Fibroblast of mammary gland (primary cell): ENCODE results near the gene SUGCT.
A peak's percentile ranks its signal among the peaks of the same experiment; 100 is the strongest.

Source experiments
- DNase-seq: peaks from one replicate; pipeline ENCODE4 v3.0.0-alpha.2; 2010; ENCODE audit warnings: low read depth
- H3K4me3 ChIP-seq: 2 replicates; pipeline ENCODE4 v1.5.1; 2011; ENCODE audit warnings: low read depth, mild to moderate bottlenecking, low read length, moderate library complexity; ENCODE audit not compliant: control insufficient read depth
- CTCF ChIP-seq: conservative IDR thresholded peaks from 2 replicates; pipeline ENCODE4 v1.5.1; 2011; ENCODE audit warnings: low read depth, low read length, inconsistent platforms; ENCODE audit not compliant: control insufficient read depth, insufficient read depth

SUGCT gene

GRCh38 chr7:40282858-40283257 is 148.1 kb downstream of the SUGCT start:
- H3K4me3 ChIP-seq, result no peak overlapping the region
- TF ChIP-seq CTCF, result no peak
- no peak for DNase-seq

GRCh38 chr7:40283391-40283790 is 148.6 kb downstream of the SUGCT start:
- DNase-seq, result no peak
- no peak for TF ChIP-seq CTCF
- H3K4me3 ChIP-seq, result no peak overlapping the region

- TF ChIP-seq CTCF, result no peak
- H3K4me3 ChIP-seq, result no peak overlapping the region
- DNase-seq, result no peak
Observed at GRCh38 chr7:40288827-40289226, 154.0 kb downstream of the SUGCT start.

- DNase-seq, result peak; percentile 48
- H3K4me3 ChIP-seq, result no peak overlapping the region
- TF ChIP-seq CTCF, result no peak
Observed at GRCh38 chr7:40297741-40298311, 163.0 kb downstream of the SUGCT start.

GRCh38 chr7:40298421-40298820 is 163.6 kb downstream of the SUGCT start:
- peak; percentile 67 for DNase-seq
- no peak overlapping the region for H3K4me3 ChIP-seq
- no peak for TF ChIP-seq CTCF

GRCh38 chr7:40299097-40299496 is 164.3 kb downstream of the SUGCT start:
- TF ChIP-seq CTCF, result no peak
- no peak overlapping the region for H3K4me3 ChIP-seq
- DNase-seq, result peak; percentile 92

GRCh38 chr7:40300146-40300670 is 165.4 kb downstream of the SUGCT start:
- DNase-seq, result no peak
- no peak for TF ChIP-seq CTCF
- H3K4me3 ChIP-seq, result no peak overlapping the region
